Measurements from ENCODE around the gene SETBP1.
A peak's percentile ranks its signal among the peaks of the same experiment; 100 is the strongest.

The SETBP1 gene

GRCh38 chr18:44941516-44941915 is 260.8 kb downstream of the SETBP1 start:
- no peak overlapping the region for H2BK12ac ChIP-seq (ENCODE audit: low read length)

GRCh38 chr18:44942073-44942472 is 261.4 kb downstream of the SETBP1 start:
- Histone ChIP-seq H3K79me1 (ENCODE audit: low read length) (peaks cover 4% of the 10 kb centered on the region), H3K4me3 (ENCODE audit: low read depth, low read length) (no peak overlapping the region), H3K9ac (ENCODE audit: low read length) (no peak overlapping the region), H2BK12ac (ENCODE audit: low read length) (no peak overlapping the region), H3K4me1 (ENCODE audit: control insufficient read depth in 1 of 2, insufficient read depth in 2 of 2, low read length in 2 of 2) (peaks cover 8 to 18% of the 10 kb centered on the region in 2 experiments), H3K9me3 (ENCODE audit: insufficient read depth, low read depth, low read length) (no peaks in the 10 kb centered on the region), H3K4ac (ENCODE audit: low read depth, low read length) (no peak overlapping the region), H3K27me3 (ENCODE audit: insufficient read depth, low read length) (no peaks in the 10 kb centered on the region), H3K18ac (ENCODE audit: low read length) (no peak overlapping the region), H4K8ac (ENCODE audit: low read depth, low read length) (no peak overlapping the region), H2BK5ac (ENCODE audit: low read depth, low read length, poor library complexity) (no peak overlapping the region), H3K14ac (ENCODE audit: low read length) (no peak overlapping the region), H2AK5ac (ENCODE audit: low read length) (no peak overlapping the region), H3K27ac (ENCODE audit: low read depth, low read length) (no peak overlapping the region), H3K79me2 (ENCODE audit: control insufficient read depth, insufficient read depth, low read length, poor library complexity) (no peaks in the 10 kb centered on the region), H3K36me3 (ENCODE audit: control insufficient read depth in 1 of 2, insufficient read depth in 2 of 2, low read length in 2 of 2) (no peaks in the 10 kb centered on the region), H2AFZ (ENCODE audit: insufficient read depth, low read length, poor library complexity) (no peak overlapping the region), H2BK120ac (ENCODE audit: insufficient read depth, low read length, poor library complexity) (peak overlapping the region; percentile 81), H4K12ac (ENCODE audit: low read depth, low read length) (no peak overlapping the region), H3K4me2 (ENCODE audit: low read length) (no peak overlapping the region), H3K23ac (ENCODE audit: low read length) (no peak overlapping the region), H4K91ac (ENCODE audit: low read depth, low read length) (no peak overlapping the region)
- peak in 1 of 2 donors; percentile 11 for DNase-seq
- WGBS (ENCODE audit: extremely low coverage, insufficient coverage, insufficient read length): no CpG with 5 or more reads among the region's 2 CpGs

More at GRCh38 chr18:44941516-44941915, 260.8 kb downstream of the SETBP1 start:
- no peak overlapping the region for H4K91ac ChIP-seq (ENCODE audit: low read depth, low read length)
- H3K23ac ChIP-seq (ENCODE audit: low read length): no peak overlapping the region
- H4K8ac ChIP-seq (ENCODE audit: low read depth, low read length): no peak overlapping the region
- H4K12ac ChIP-seq (ENCODE audit: low read depth, low read length): no peak overlapping the region
- H3K4me1 ChIP-seq (ENCODE audit: control insufficient read depth in 1 of 2, insufficient read depth in 2 of 2, low read length in 2 of 2): peaks cover 8 to 18% of the 10 kb centered on the region in 2 experiments
- no peak for DNase-seq
- no peak overlapping the region for H3K4me3 ChIP-seq (ENCODE audit: low read depth, low read length)
- peaks cover 4% of the 10 kb centered on the region for H3K79me1 ChIP-seq (ENCODE audit: low read length)
- H3K9ac ChIP-seq (ENCODE audit: low read length): no peak overlapping the region
- H3K36me3 ChIP-seq (ENCODE audit: control insufficient read depth in 1 of 2, insufficient read depth in 2 of 2, low read length in 2 of 2): no peaks in the 10 kb centered on the region
- no peaks in the 10 kb centered on the region for H3K27me3 ChIP-seq (ENCODE audit: insufficient read depth, low read length)
- H3K9me3 ChIP-seq (ENCODE audit: insufficient read depth, low read depth, low read length): no peaks in the 10 kb centered on the region
- no peak overlapping the region for H2AFZ ChIP-seq (ENCODE audit: insufficient read depth, low read length, poor library complexity)
- H3K18ac ChIP-seq (ENCODE audit: low read length): no peak overlapping the region
- H3K27ac ChIP-seq (ENCODE audit: low read depth, low read length): no peak overlapping the region
- H2BK5ac ChIP-seq (ENCODE audit: low read depth, low read length, poor library complexity): no peak overlapping the region
- H2AK5ac ChIP-seq (ENCODE audit: low read length): no peak overlapping the region
- no peaks in the 10 kb centered on the region for H3K79me2 ChIP-seq (ENCODE audit: control insufficient read depth, insufficient read depth, low read length, poor library complexity)
- H3K4me2 ChIP-seq (ENCODE audit: low read length): no peak overlapping the region
- H3K14ac ChIP-seq (ENCODE audit: low read length): no peak overlapping the region
- H3K4ac ChIP-seq (ENCODE audit: low read depth, low read length): no peak overlapping the region
- no peak overlapping the region for H2BK120ac ChIP-seq (ENCODE audit: insufficient read depth, low read length, poor library complexity)
- WGBS (ENCODE audit: extremely low coverage, insufficient coverage, insufficient read length): no CpG with 5 or more reads among the region's 3 CpGs

GRCh38 chr18:44943311-44943881 is 262.7 kb downstream of the SETBP1 start:
- Histone ChIP-seq H3K14ac (ENCODE audit: low read length) (no peak overlapping the region), H2BK12ac (ENCODE audit: low read length) (no peak overlapping the region), H3K36me3 (ENCODE audit: control insufficient read depth in 1 of 2, insufficient read depth in 2 of 2, low read length in 2 of 2) (no peaks in the 10 kb centered on the region), H3K4me2 (ENCODE audit: low read length) (no peak overlapping the region), H3K4ac (ENCODE audit: low read depth, low read length) (no peak overlapping the region), H3K4me1 (ENCODE audit: control insufficient read depth in 1 of 2, insufficient read depth in 2 of 2, low read length in 2 of 2) (peaks cover 4 to 11% of the 10 kb centered on the region in 2 experiments), H2BK120ac (ENCODE audit: insufficient read depth, low read length, poor library complexity) (no peak overlapping the region), H3K79me2 (ENCODE audit: control insufficient read depth, insufficient read depth, low read length, poor library complexity) (no peaks in the 10 kb centered on the region), H3K9me3 (ENCODE audit: insufficient read depth, low read depth, low read length) (no peaks in the 10 kb centered on the region), H3K18ac (ENCODE audit: low read length) (no peak overlapping the region), H2BK5ac (ENCODE audit: low read depth, low read length, poor library complexity) (no peak overlapping the region), H3K79me1 (ENCODE audit: low read length) (peaks cover 1% of the 10 kb centered on the region), H2AFZ (ENCODE audit: insufficient read depth, low read length, poor library complexity) (no peak overlapping the region), H3K4me3 (ENCODE audit: low read depth, low read length) (no peak overlapping the region), H2AK5ac (ENCODE audit: low read length) (no peak overlapping the region), H3K23ac (ENCODE audit: low read length) (no peak overlapping the region), H3K27ac (ENCODE audit: low read depth, low read length) (peak overlapping the region; percentile 80), H3K27me3 (ENCODE audit: insufficient read depth, low read length) (no peaks in the 10 kb centered on the region), H4K91ac (ENCODE audit: low read depth, low read length) (no peak overlapping the region), H4K8ac (ENCODE audit: low read depth, low read length) (no peak overlapping the region), H3K9ac (ENCODE audit: low read length) (no peak overlapping the region), H4K12ac (ENCODE audit: low read depth, low read length) (no peak overlapping the region)
- peak; percentile 88 to 96 for DNase-seq
- no CpG with 5 or more reads among the region's 2 CpGs for WGBS (ENCODE audit: extremely low coverage, insufficient coverage, insufficient read length)

GRCh38 chr18:44944461-44944860 is 263.8 kb downstream of the SETBP1 start:
- Histone ChIP-seq H3K23ac (ENCODE audit: low read length) (no peak overlapping the region), H3K14ac (ENCODE audit: low read length) (no peak overlapping the region), H2BK5ac (ENCODE audit: low read depth, low read length, poor library complexity) (no peak overlapping the region), H2BK12ac (ENCODE audit: low read length) (no peak overlapping the region), H3K79me1 (ENCODE audit: low read length) (peaks cover 1% of the 10 kb centered on the region), H3K4me1 (ENCODE audit: control insufficient read depth in 1 of 2, insufficient read depth in 2 of 2, low read length in 2 of 2) (peaks cover 2 to 7% of the 10 kb centered on the region in 2 experiments), H2AFZ (ENCODE audit: insufficient read depth, low read length, poor library complexity) (no peak overlapping the region), H3K36me3 (ENCODE audit: control insufficient read depth in 1 of 2, insufficient read depth in 2 of 2, low read length in 2 of 2) (no peaks in the 10 kb centered on the region), H3K4me2 (ENCODE audit: low read length) (no peak overlapping the region), H4K91ac (ENCODE audit: low read depth, low read length) (no peak overlapping the region), H3K27me3 (ENCODE audit: insufficient read depth, low read length) (no peaks in the 10 kb centered on the region), H2BK120ac (ENCODE audit: insufficient read depth, low read length, poor library complexity) (no peak overlapping the region), H3K4ac (ENCODE audit: low read depth, low read length) (no peak overlapping the region), H2AK5ac (ENCODE audit: low read length) (no peak overlapping the region), H3K18ac (ENCODE audit: low read length) (no peak overlapping the region), H3K9me3 (ENCODE audit: insufficient read depth, low read depth, low read length) (no peaks in the 10 kb centered on the region), H3K9ac (ENCODE audit: low read length) (no peak overlapping the region), H4K8ac (ENCODE audit: low read depth, low read length) (no peak overlapping the region), H3K4me3 (ENCODE audit: low read depth, low read length) (no peak overlapping the region), H4K12ac (ENCODE audit: low read depth, low read length) (no peak overlapping the region), H3K27ac (ENCODE audit: low read depth, low read length) (peak overlapping the region; percentile 73), H3K79me2 (ENCODE audit: control insufficient read depth, insufficient read depth, low read length, poor library complexity) (no peaks in the 10 kb centered on the region)
- WGBS (ENCODE audit: extremely low coverage, insufficient coverage, insufficient read length): no CpG with 5 or more reads among the region's 1 CpG
- DNase-seq: peak in 1 of 2 donors; percentile 13
